Adipocyte (in vitro differentiated cells): ENCODE results near the gene MRPS12.
"Not testable (repeated sequence)": the region's sequence is repeated elsewhere in the genome, so short reads cannot be mapped to it uniquely, and the experiment has no call there.

Source experiments
- DNase-seq: peaks from one replicate; pipeline ENCODE4 v3.0.0-alpha.2; 2015; ENCODE audit warnings: low read depth
- H3K27me3 ChIP-seq: replicated peaks from 2 replicates; pipeline ENCODE4 v1.7.0; 2013; ENCODE audit warnings: mild to moderate bottlenecking, low read length, moderate library complexity; ENCODE audit not compliant: control insufficient read depth, insufficient read depth
- H3K36me3 ChIP-seq: 2 replicates; pipeline ENCODE4 v1.7.0; 2013; ENCODE audit warnings: low read length, mild to moderate bottlenecking, moderate library complexity; ENCODE audit not compliant: control insufficient read depth, insufficient read depth, severe bottlenecking
- H3K4me1 ChIP-seq: 2 replicates; pipeline ENCODE4 v1.7.0; 2013; ENCODE audit warnings: mild to moderate bottlenecking, low read length, moderate library complexity; ENCODE audit not compliant: control insufficient read depth, insufficient read depth
- H3K4me3 ChIP-seq: 2 replicates; pipeline ENCODE4 v1.7.0; 2013; ENCODE audit warnings: mild to moderate bottlenecking, low read length, moderate library complexity
- H3K9ac ChIP-seq: 2 replicates; pipeline ENCODE4 v1.7.0; 2013; ENCODE audit warnings: mild to moderate bottlenecking, low read length, moderate library complexity
- H3K9me3 ChIP-seq: 2 replicates; pipeline ENCODE4 v1.7.0; 2013; ENCODE audit warnings: mild to moderate bottlenecking, low read length, moderate library complexity; ENCODE audit not compliant: control insufficient read depth

The MRPS12 gene

DNA sequence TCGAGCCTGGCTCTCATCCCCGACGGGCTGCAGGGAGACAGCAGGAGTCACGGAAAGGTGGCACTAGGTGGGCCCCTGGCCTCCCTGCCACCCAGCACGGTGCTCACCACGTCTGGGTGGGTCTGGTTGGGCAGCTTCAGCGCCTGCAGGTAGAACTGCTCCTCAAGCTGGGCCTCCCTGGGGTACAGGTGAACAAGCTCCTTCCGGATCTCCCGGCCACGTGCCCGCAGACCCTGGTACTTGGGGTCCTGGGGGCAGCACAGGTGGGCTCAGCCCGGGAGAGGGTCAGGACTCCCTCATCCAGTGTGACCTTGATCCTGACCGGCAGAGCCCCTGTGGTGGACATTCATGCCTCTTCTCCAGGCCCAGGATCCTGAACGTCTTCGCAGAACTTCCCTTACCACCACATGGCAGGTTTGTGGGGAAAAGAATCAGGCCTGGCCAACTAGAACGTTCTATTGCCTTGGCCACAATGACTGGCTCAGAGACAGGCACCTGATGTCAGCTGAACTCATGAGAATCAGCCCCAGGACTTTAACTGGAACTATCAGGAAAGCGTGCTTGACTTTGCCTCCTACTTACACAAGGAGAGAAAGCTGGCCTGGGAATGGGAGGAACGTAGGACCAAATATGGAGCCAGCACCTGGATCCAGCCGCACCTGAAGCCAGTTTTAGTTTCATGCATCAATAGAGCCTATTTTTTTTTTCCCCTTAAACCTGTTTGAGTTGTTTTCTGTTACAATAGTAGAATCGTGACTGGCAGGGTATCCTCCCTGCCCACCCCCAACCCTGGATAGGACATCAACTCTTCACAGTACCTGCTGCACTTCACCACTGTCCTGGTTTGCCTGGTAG, 9.1 kb upstream of the MRPS12 start:
- Histone ChIP-seq H3K9me3 (no peaks in the 10 kb centered on the region), H3K27me3 (no peaks in the 10 kb centered on the region), H3K4me3 (no peak overlapping the region), H3K36me3 (peaks cover 30% of the 10 kb centered on the region), H3K9ac (no peak overlapping the region), H3K4me1 (no peaks in the 10 kb centered on the region)
- DNase-seq: no peak

DNA sequence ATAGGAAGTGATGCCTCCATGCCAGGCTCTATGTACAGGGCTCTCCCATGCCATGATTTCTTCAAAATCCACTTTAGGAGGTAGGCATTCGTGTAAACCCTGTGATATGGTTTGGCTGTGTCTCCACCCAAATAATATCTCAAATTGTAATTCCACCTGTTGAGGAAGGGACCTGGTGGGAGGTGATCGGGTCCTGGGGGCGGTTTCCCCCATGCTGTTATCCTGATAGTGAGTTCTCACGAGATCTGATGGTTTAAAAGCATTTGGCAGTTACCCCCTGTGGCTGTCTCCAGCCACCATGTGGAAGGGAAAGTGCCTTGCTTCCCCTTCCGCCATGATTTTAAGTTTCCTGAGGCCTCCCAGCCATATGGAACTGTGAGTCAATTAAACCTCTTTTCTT, 8.3 kb upstream of the MRPS12 start:
- no peaks in the 10 kb centered on the region for H3K27me3 ChIP-seq
- H3K4me3 ChIP-seq: no peak overlapping the region
- H3K9me3 ChIP-seq: no peaks in the 10 kb centered on the region
- H3K4me1 ChIP-seq: no peaks in the 10 kb centered on the region
- H3K9ac ChIP-seq: no peak overlapping the region
- H3K36me3 ChIP-seq: peaks cover 30% of the 10 kb centered on the region
- DNase-seq: no peak

DNA sequence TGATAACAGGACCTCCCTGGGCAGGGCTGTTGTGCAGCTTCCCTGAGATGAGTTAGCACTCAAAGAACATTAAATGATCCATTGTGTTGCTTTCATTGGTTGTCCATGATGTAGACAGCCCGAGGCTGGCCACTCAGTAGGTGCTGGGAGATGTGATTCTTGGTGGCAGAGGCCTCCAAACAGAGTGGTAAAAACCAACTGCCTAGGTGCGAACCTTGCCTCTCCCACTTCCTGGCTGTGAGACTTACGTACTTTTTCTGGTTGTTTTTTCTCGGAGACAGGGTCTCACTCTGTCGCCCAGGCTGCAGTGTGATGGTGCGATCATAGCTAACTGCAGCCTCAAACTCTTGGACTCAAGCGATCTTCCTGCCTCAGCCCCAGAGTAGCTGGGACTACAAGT, 6.4 kb upstream of the MRPS12 start:
- peaks cover 2% of the 10 kb centered on the region for H3K4me1 ChIP-seq
- H3K4me3 ChIP-seq: no peak overlapping the region
- peaks cover 30% of the 10 kb centered on the region for H3K36me3 ChIP-seq
- no peak for DNase-seq
- no peaks in the 10 kb centered on the region for H3K27me3 ChIP-seq
- H3K9ac ChIP-seq: no peak overlapping the region
- H3K9me3 ChIP-seq: no peaks in the 10 kb centered on the region

DNA sequence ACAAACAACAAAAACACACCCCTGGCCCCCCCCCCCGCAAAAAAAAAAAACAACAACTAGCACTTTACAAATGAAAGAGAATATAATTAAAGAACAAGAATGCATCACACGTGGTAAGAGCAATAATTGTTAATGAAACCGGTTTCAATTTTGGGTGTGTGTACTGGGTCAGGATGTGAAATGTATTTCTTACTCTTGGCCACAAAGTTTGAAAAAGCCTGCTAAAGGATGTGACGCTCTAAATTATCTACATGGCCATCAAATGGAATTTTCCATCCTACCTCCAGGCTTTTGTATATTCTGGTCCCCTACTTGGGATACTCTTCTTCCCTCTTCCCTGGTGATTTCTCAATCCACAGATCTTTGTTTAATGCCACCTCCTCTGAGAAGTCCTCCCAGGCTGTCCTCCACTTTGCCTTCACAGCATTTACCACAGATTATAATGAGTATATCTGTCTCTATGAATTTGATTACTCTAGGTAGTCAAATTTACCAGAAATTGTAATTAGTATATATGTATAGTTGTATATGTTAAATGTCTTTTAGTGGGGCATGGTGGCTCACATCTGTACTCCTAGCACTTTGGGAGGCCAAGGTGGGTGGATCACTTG, 2.2 kb upstream of the MRPS12 start:
- Histone ChIP-seq H3K4me3 (no peak overlapping the region), H3K9ac (no peak overlapping the region), H3K9me3 (no peaks in the 10 kb centered on the region), H3K27me3 (no peaks in the 10 kb centered on the region), H3K36me3 (peaks cover 31% of the 10 kb centered on the region), H3K4me1 (peaks cover 23% of the 10 kb centered on the region)
- no peak for DNase-seq

DNA sequence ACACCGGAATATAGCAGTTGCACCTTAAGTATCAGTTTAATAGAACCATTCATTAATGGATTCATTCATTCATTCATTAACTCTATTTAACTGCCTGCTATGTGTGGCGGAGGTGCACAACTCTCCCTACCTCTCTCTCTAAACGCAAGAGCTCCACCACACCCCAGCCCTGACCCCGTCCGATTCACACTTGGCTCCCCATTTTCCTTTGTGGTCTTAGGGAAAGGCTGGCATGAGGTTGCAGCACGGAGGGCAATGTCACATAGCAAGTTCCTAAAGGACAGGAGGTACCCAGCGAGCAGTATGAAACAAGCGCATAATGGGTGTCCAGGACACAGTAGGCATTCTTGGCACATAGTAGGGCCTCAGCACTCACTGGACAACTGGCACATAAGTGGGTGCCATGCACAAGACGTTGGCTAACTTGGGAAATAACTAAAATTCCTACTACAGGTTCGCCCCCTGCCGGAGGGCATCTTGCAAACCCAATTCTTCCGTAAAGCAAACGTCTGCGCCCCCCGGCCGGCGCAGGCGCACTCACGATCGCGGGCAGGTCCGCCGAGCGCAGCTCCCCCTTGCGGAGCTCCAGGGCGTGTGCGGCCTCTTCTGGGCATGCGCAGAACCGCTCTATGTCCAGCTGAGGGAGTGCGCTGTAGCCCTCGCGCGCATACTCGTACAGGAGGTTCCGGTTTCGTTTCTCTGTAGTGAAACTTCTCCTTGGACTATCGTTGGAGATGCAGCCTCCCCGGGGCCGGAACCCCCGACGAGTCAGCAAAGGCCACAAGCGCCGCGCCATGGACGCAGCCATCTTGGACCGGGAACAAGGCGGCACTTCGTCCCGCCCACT, 592 bp upstream of the MRPS12 start, which contains the start of gene SARS2:
Gene SARS2, minus strand, starts transcription at position 835 of the 847 bp plus-strand sequence. Its CDS starts 27 bp downstream, at position 808.
- Histone ChIP-seq H3K4me1 (peaks cover 23% of the 10 kb centered on the region), H3K27me3 (no peaks in the 10 kb centered on the region), H3K9me3 (no peaks in the 10 kb centered on the region), H3K36me3 (peaks cover 25% of the 10 kb centered on the region), H3K9ac (peak within 1 kb of the TSS; percentile 99), H3K4me3 (peak within 1 kb of the TSS; percentile 98)
- peak; percentile 98 for DNase-seq

DNA sequence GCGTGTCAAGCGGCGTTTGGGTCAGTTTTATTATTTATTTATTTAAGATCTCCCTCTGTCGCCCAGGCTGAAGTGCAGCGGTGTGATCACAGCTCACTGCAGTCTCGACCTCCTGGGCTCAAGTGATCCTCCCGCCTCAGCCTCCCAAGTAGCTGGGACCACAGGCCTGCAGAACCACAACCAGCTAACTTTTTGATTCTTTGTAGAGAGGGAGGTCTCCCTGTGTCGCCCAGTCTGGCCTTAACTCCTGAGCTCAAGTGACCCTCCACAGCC, 713 bp downstream of the MRPS12 start:
- H3K4me3 ChIP-seq: peak overlapping the region; percentile 98

DNA sequence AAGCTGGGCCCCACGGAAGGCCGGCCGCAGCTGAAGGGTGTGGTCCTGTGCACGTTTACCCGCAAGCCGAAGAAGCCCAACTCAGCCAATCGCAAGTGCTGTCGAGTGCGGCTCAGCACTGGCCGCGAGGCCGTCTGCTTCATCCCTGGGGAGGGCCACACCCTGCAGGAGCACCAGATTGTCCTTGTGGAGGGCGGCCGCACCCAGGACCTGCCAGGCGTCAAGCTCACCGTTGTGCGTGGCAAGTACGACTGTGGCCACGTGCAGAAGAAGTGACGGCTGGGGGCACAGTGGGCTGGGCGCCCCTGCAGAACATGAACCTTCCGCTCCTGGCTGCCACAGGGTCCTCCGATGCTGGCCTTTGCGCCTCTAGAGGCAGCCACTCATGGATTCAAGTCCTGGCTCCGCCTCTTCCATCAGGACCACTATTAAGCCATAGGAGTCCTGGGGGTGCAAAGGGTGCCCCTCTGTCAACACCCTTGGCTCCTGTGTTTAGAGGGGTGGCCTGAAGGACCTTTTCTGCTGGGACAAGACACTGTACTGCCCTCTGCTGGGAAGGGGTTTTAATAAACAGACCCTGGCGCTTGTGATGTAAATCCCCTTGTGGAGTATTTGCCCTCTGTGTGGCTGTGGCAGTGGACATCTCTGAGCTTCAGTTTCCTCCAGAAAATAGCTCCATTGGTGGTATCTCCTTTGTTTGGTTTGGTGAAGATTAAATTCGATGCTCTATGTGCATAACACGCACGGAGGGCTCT, 1.9 kb downstream of the MRPS12 start:
- no peaks in the 10 kb centered on the region for H3K27me3 ChIP-seq
- DNase-seq: peak; percentile 46
- H3K4me3 ChIP-seq: peak overlapping the region; percentile 98
- no peak overlapping the region for H3K9ac ChIP-seq
- H3K9me3 ChIP-seq: peaks cover 3% of the 10 kb centered on the region
- peaks cover 23% of the 10 kb centered on the region for H3K4me1 ChIP-seq
- peaks cover 13% of the 10 kb centered on the region for H3K36me3 ChIP-seq

More for the DNA sequence above, 713 bp downstream of the MRPS12 start:
- Histone ChIP-seq H3K9ac (peak overlapping the region; percentile 99), H3K27me3 (no peaks in the 10 kb centered on the region), H3K36me3 (peaks cover 13% of the 10 kb centered on the region), H3K4me1 (peaks cover 23% of the 10 kb centered on the region), H3K9me3 (peaks cover 3% of the 10 kb centered on the region)
- no peak for DNase-seq

DNA sequence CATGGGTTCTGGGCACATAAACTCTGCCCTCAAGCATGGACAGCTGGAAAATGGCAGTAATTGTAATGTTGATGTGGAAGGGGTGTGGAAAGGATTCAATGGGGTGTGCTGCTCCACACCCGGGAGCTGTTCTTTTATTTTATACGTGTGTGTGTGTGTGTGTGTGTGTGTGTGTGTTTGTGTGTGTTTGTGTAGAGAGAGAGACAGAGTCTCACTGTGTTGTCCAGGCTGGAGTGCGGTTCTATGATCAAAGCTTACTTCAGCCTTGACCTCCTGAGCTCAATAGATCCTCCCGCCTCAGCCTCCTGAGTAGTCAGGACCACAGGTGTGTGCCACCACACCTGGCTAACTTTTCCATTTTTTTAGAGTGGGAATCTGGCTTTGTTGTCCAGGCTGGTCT, 2.8 kb downstream of the MRPS12 start:
- Histone ChIP-seq H3K9ac (no peak overlapping the region), H3K9me3 (peaks cover 3% of the 10 kb centered on the region), H3K4me3 (no peak overlapping the region), H3K27me3 (no peaks in the 10 kb centered on the region), H3K36me3 (peaks cover 13% of the 10 kb centered on the region), H3K4me1 (peaks cover 23% of the 10 kb centered on the region)
- DNase-seq: no peak

DNA sequence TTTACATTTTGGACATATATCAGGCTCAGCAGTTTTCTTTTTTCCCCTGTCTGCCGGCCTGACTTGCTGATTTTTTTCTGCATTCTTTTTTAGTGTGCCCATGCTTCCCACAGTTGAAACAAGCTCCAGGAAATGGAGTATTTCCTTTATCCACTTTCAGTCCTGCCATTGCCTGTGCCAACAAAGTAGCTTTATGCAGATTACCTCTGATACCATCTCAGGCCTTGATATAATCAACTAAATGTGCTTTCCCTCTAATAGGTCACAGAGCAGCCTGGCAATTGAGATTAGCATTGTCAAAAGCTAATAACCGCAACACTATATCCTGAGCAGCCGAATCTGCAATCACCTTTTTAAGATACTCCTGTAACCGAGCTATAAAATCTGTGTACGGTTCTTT, 9.2 kb downstream of the MRPS12 start:
- H3K4me3 ChIP-seq: no peak overlapping the region
- H3K27me3 ChIP-seq: no peaks in the 10 kb centered on the region
- H3K9ac ChIP-seq: no peak overlapping the region
- peaks cover 5% of the 10 kb centered on the region for H3K36me3 ChIP-seq
- DNase-seq: no peak
- H3K9me3 ChIP-seq: peaks cover 3% of the 10 kb centered on the region
- no peaks in the 10 kb centered on the region for H3K4me1 ChIP-seq

DNA sequence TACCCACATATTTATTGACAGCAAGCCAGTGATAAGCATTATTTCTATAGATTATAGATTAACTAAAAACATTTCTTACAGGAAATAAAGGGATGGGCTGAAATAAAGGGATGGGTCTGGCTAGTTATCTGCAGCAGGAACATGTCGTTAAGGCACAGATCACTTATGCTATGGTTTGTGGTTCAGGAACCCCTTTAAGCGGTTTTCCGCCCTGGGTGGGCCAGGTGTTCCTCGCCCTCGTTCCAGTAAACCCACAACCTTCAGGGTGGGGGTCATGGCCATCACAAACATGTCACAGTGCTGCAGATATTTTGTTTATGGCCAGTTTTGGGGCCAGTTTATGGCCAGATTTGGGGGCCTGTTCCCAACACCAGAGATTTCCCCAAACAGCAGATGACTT, 10.7 kb downstream of the MRPS12 start:
- DNase-seq: not testable (repeated sequence)

More for the DNA sequence above, 10.7 kb downstream of the MRPS12 start:
- H3K36me3 ChIP-seq: peaks cover 11% of the 10 kb centered on the region
- not testable (repeated sequence) for H3K27me3 ChIP-seq, H3K9me3 ChIP-seq, H3K4me1 ChIP-seq, H3K4me3 ChIP-seq, H3K9ac ChIP-seq
